Psoas muscle (tissue), 8 donors: ENCODE results near the gene YARS1. TPM values are rescaled to one million over a fixed set of nuclear protein-coding genes. Genes with fewer than 3 reads are reported as not detected.

ENCODE experiments used
- ATAC-seq, 4 donors: fragments of 200-7000 bp; cut with Tn5 transposase; one replicate each; pipeline ENCODE4 v1.9.1; 2020; ENCODE audit warnings: moderate library complexity in 3 of 4, mild to moderate bottlenecking in 2 of 4
- DNase-seq, 2 donors: peaks; one replicate each; pipeline ENCODE4 v3.0.0-alpha.2; 2020
- H3K27ac ChIP-seq: fragments of 200-600 bp; one replicate; pipeline ENCODE4 v1.8.0; 2022
- H3K27me3 ChIP-seq, 3 donors: fragments of 200-600 bp in 1 of 3; one replicate each; pipeline versions ENCODE4 v1.6.1 to v1.8.0; 2013 to 2022; ENCODE audit warnings: low read length in 2 of 3, mild to moderate bottlenecking in 2 of 3, moderate library complexity in 1 of 3; ENCODE audit not compliant: insufficient read depth in 3 of 3
- H3K36me3 ChIP-seq, 2 donors: fragments of 200-600 bp in 1 of 2; one replicate each; pipeline versions ENCODE4 v1.6.1 to v1.8.0; 2013 to 2022; ENCODE audit warnings: low read depth in 1 of 2, mild to moderate bottlenecking in 1 of 2, moderate library complexity in 1 of 2; ENCODE audit not compliant: insufficient read depth in 1 of 2
- H3K4me1 ChIP-seq: fragments of 200-600 bp; one replicate; pipeline ENCODE4 v1.8.0; 2022
- H3K4me3 ChIP-seq: fragments of 200-600 bp; one replicate; pipeline ENCODE4 v1.8.0; 2022; ENCODE audit warnings: mild to moderate bottlenecking
- H3K9me3 ChIP-seq: fragments of 200-600 bp; one replicate; pipeline ENCODE4 v1.8.0; 2022
- WGBS, 3 donors: extraction: QIAGEN DNeasy Blood & Tissue Kit; methylation state at CpG; one replicate each; pipeline versions ENCODE4 v1.1.6 to v1.1.7; 2013; 5-methylcytosine and 5-hydroxymethylcytosine counted together
- intact Hi-C, 2 donors: fragments of 100-400 bp; cut with DNase I; formaldehyde crosslinking; loops; one replicate each; pipeline versions ENCODE4 v1.11.0 to v1.14.2; 2022
- polyA plus RNA-seq, 3 donors: library from polyadenylated mRNA; stranded (reverse); fragments of 200-250 nt; gene quantifications; one replicate each; pipeline ENCODE4 v1.2.3, GENCODE V29; 2013
- total RNA-seq, 4 donors: library from RNA; stranded (reverse); fragmentation: NEBNext Ultra II Directional in 2 of 4; extraction: Animal tissue kit (Norgen Biotek cat#: 25700) in 2 of 4; gene quantifications; one replicate each; pipeline versions ENCODE4 v1.2.1 to v1.2.4, GENCODE V29; 2021 to 2023
- TF ChIP-seq, protein P1 (sequence below): fragments of 200-600 bp; IDR thresholded peaks from one replicate; pipeline ENCODE4 v1.8.0; 2022; ENCODE audit warnings: antibody characterized with exemption
- donor health status: healthy with polysubstance abuse.
- donor health status: DM: no; HTN: no; CAD: no; lungs with moderate emphysema.
- donor health status: Bipolar disorder and iron deficiency.
- donor health status: healthy.
- donor health status: DM: yes; HTN: yes; CAD: no.
- donor health status: DM: no; HTN: no; CAD: no.
- donor health status: DM: no; HTN: no; CAD: no.
- donor health status: DM: yes; HTN: yes; CAD: no.

YARS1 gene
- total and polyA plus RNA-seq, 7 donors, result 36.9 to 114 (median 80.9) TPM

DNA sequence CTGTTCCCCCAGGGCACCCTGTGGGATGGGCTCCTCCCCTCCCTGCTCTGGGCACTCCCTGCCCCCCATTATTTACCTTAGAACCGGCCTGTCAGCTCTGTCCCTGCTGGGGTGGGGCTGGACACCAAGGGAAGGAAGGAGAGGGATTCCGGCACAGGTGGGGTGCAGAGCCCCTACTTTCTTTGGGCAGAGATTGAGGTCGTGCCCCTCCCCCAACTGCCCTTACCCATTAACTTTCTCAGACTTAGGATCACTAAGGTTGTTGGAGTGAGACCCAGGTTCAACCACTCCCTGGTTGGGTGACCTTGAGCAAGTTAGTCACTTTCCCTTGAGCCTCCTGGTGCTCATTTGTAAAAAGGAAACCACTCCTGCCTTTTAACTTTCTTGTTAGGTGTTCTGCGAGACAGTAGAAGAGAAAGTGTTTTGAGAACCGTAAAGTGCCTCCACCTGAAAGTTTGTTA is 57.6 kb downstream of the YARS1 start:
- Histone ChIP-seq H3K4me1 (peaks cover 7% of the 10 kb centered on the region), H3K27me3 (no peaks in the 10 kb centered on the region), H3K4me3 (no peak overlapping the region), H3K36me3 (no peaks in the 10 kb centered on the region), H3K9me3 (no peaks in the 10 kb centered on the region), H3K27ac (no peak overlapping the region)
- DNase-seq (no peak), ATAC-seq (no peak)
- TF ChIP-seq, protein P1, sequence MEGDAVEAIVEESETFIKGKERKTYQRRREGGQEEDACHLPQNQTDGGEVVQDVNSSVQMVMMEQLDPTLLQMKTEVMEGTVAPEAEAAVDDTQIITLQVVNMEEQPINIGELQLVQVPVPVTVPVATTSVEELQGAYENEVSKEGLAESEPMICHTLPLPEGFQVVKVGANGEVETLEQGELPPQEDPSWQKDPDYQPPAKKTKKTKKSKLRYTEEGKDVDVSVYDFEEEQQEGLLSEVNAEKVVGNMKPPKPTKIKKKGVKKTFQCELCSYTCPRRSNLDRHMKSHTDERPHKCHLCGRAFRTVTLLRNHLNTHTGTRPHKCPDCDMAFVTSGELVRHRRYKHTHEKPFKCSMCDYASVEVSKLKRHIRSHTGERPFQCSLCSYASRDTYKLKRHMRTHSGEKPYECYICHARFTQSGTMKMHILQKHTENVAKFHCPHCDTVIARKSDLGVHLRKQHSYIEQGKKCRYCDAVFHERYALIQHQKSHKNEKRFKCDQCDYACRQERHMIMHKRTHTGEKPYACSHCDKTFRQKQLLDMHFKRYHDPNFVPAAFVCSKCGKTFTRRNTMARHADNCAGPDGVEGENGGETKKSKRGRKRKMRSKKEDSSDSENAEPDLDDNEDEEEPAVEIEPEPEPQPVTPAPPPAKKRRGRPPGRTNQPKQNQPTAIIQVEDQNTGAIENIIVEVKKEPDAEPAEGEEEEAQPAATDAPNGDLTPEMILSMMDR, result no peak
- 77 to 80% (median 78%) methylated on average over 5 of the region's 5 CpGs for WGBS, 3 donors
- intact Hi-C loops, result no loop called here

DNA sequence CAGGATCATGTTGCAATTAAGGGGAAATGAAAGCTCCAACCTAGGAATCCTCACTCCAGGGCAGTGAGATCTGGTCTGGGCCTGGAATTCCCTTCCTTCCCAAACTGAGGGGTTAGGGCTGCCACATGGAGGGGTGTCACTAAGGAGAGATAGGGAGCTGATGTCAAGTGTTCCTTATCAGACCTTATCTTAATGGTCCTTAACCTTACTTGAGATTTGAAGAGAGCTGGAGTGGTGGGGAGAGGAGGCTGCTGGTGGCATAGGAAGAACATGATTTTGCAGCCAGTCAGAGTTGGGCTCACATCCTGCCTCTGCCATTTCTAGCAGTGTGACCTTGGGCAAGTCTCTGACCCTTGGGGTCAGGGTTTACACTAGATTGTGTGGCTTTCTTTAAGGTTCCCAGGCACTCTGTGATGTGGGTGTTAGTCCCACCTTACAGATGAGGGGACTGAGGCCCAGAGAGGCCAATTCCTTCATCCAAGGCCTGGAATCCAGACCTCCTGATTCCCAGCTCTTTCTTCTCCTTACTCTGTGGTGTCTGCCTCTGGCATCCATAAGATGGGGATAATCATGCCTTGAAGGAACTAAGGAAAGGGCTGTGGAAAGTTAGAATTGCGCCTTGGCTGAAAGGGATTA is 58.2 kb downstream of the YARS1 start:
- TF ChIP-seq, protein P1, result no peak
- Histone ChIP-seq H3K4me3 (no peak overlapping the region), H3K36me3 (no peaks in the 10 kb centered on the region), H3K27ac (no peak overlapping the region), H3K9me3 (no peaks in the 10 kb centered on the region), H3K27me3 (no peaks in the 10 kb centered on the region), H3K4me1 (peaks cover 7% of the 10 kb centered on the region)
- ATAC-seq, result no peak
- intact Hi-C loops, result no loop called here
- DNase-seq, result no peak
- 83 to 96% (median 96%) methylated on average over 1 of the region's 1 CpG for WGBS, 3 donors

DNA sequence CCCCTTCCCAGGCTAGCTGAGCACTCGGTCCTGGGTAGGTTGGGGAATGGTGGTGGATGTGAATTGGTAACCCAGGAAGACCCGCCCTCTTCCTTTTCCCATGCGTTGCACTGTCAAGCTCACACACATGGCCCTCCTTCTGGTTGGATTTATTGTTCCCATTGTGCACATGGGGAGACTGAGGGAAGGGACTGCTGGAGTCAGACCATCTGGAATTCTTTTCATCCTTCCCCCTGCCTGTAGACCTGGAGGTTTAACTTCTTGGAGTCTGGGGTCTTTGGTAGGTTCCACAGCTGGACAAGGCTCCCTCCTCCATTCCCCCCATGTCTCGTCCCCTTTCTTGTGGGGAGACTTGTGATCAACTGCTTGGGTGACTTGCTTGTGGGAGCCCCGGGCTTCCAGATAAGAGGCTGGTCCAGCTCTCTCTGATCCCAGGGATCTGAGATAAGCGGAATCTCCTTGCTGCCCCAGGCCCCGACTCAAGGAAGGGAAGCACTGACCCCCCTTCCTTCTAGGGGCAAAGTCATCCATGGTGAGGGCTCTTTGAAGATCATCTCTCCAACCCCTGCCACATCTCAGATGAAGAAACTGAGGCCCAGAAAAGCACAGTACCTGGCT is 58.9 kb downstream of the YARS1 start:
- H3K9me3 ChIP-seq, result no peaks in the 10 kb centered on the region
- H3K27me3 ChIP-seq, result no peaks in the 10 kb centered on the region
- H3K36me3 ChIP-seq, result no peaks in the 10 kb centered on the region
- 77 to 83% (median 78%) methylated on average over 7 of the region's 7 CpGs for WGBS, 3 donors
- TF ChIP-seq, protein P1, result no peak
- H3K4me3 ChIP-seq, result no peak overlapping the region
- no peak for ATAC-seq
- DNase-seq, result no peak
- no peak overlapping the region for H3K27ac ChIP-seq
- peaks cover 11% of the 10 kb centered on the region for H3K4me1 ChIP-seq
- intact Hi-C loops, result no loop called here

DNA sequence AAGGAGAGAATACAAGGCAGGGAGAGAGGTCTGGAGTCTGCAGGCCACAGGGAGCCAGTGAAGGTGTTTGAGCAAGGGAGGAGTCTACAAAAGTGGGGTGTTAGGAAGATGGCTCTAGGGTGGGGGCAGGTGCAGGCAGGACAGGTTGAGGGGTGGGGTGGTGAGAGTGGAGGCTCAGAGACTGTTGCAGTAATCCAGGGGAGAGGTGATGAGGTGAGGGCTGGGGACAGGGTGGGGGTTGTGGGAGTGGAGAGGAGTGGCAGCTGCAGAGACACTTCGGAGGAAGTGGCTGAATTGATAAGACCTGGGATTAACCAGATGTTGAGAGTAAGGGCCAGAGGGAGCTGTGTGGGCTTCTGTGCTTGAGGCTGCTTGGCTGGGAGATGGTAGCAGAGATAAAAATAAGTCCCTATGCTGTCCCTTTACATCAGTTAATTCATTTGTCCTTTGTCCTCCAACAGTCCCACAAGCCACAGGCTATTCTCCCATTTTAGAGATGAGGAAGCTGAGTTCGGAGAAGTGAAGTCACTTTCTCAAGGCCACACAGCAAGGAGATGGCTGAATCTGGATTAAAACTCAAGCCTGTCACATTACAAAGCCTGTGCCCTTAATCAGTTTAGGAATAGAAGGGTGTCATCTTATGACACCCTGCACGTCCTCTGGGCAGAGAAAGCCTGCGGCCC is 59.8 kb downstream of the YARS1 start:
- Histone ChIP-seq H3K27me3 (no peaks in the 10 kb centered on the region), H3K36me3 (no peaks in the 10 kb centered on the region), H3K4me3 (no peak overlapping the region), H3K27ac (no peak overlapping the region), H3K9me3 (no peaks in the 10 kb centered on the region), H3K4me1 (peaks cover 12% of the 10 kb centered on the region)
- 74 to 80% (median 76%) methylated on average over 4 of the region's 4 CpGs for WGBS, 3 donors
- DNase-seq (no peak), ATAC-seq (no peak)
- intact Hi-C loops, result no loop called here
- TF ChIP-seq, protein P1, result no peak
